BE2C (cell line): ENCODE data around the gene LRRTM2.
A peak's percentile ranks its signal among the peaks of the same experiment; 100 is the strongest.

ENCODE experiments used
- DNase-seq: peaks from one replicate; pipeline ENCODE4 v3.0.0-alpha.2; 2020
- H3K27me3 ChIP-seq: fragments of 250-450 bp; sonication (Bioruptor Pico); 2 replicates; pipeline ENCODE4 v1.5.1; 2020; ENCODE audit warnings: mild to moderate bottlenecking
- H3K36me3 ChIP-seq: fragments of 250-450 bp; sonication (Bioruptor Pico); 2 replicates; pipeline ENCODE4 v1.5.1; 2020; ENCODE audit warnings: mild to moderate bottlenecking
- H3K4me1 ChIP-seq: fragments of 250-450 bp; sonication (Bioruptor Pico); 2 replicates; pipeline ENCODE4 v1.5.1; 2020
- H3K4me3 ChIP-seq: 2 replicates; pipeline ENCODE4 v1.5.1; 2011; ENCODE audit warnings: low read depth, low read length
- H3K9me3 ChIP-seq: fragments of 250-450 bp; sonication (Bioruptor Pico); 2 replicates; pipeline ENCODE4 v1.5.1; 2020
- TF ChIP-seq, protein P1 (sequence below): IDR thresholded peaks from 2 replicates; pipeline ENCODE4 v1.5.1; 2012; ENCODE audit warnings: mild to moderate bottlenecking, low read depth, low read length

Gene LRRTM2

DNA sequence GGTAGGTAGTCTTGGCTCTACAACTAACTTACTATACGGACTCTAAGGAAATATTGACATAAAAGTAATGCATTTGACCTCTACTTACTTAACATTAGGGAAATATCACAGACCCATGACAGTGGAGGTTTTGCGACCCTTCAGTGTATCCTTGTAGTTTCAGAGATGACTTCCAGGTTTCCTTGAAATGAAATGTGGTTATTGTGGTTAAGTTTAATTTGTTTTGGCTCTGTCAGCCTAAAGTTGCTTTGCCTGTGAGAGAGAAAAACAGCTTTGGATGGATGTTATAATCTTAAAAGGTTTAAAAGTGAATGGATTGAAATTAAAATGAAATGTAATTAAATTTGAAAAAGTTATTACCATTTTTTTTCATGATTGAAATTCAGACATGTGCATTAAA is 42.9 kb downstream of the LRRTM2 start:
- H3K27me3 ChIP-seq = no peaks in the 10 kb centered on the region
- no peak overlapping the region for H3K4me3 ChIP-seq
- H3K4me1 ChIP-seq = no peaks in the 10 kb centered on the region
- DNase-seq = no peak
- no peaks in the 10 kb centered on the region for H3K9me3 ChIP-seq
- TF ChIP-seq, protein P1, sequence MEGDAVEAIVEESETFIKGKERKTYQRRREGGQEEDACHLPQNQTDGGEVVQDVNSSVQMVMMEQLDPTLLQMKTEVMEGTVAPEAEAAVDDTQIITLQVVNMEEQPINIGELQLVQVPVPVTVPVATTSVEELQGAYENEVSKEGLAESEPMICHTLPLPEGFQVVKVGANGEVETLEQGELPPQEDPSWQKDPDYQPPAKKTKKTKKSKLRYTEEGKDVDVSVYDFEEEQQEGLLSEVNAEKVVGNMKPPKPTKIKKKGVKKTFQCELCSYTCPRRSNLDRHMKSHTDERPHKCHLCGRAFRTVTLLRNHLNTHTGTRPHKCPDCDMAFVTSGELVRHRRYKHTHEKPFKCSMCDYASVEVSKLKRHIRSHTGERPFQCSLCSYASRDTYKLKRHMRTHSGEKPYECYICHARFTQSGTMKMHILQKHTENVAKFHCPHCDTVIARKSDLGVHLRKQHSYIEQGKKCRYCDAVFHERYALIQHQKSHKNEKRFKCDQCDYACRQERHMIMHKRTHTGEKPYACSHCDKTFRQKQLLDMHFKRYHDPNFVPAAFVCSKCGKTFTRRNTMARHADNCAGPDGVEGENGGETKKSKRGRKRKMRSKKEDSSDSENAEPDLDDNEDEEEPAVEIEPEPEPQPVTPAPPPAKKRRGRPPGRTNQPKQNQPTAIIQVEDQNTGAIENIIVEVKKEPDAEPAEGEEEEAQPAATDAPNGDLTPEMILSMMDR = no peak
- H3K36me3 ChIP-seq = peaks cover 7% of the 10 kb centered on the region

DNA sequence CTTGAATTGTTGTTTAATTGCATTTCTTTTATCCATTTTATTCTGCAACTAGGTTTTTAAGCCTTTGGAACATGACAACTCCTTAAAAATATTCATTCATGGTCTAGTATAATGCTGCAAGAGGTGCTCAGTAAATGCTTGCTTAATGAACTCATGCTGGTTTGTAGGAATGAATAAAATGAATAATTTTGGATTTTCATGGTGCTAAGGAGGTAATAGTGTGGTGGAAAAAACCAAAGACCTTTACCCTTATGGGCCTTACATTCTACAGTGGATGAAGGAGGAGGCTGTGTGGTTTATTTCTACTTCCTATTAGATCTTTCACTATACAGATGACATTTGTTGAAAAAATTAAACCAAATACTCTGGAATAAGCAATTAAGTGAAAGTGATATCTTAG is 43.4 kb downstream of the LRRTM2 start:
- H3K4me1 ChIP-seq = no peaks in the 10 kb centered on the region
- no peaks in the 10 kb centered on the region for H3K27me3 ChIP-seq
- TF ChIP-seq, protein P1 = no peak
- no peak overlapping the region for H3K4me3 ChIP-seq
- H3K9me3 ChIP-seq = no peaks in the 10 kb centered on the region
- DNase-seq = no peak
- H3K36me3 ChIP-seq = peaks cover 7% of the 10 kb centered on the region

DNA sequence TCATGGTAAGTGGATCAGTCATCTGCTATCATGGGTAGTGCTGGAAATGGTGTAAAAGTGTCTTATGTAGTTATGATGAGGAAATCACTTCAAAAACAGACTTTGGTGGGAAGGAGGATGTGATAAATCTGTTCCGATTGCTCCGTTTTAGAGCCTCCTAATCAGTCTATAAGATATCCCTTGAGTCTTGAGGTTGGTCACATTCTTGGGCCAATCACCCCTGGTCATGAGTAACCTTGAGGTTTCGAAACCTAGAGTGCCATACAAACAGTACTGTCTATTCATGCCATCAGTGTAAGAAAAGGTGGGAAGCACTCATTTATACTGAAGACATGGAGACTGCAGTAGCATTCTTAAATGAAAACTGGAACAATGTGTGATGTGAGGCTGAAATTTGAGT is 45.8 kb downstream of the LRRTM2 start:
- no peak overlapping the region for H3K4me3 ChIP-seq
- no peaks in the 10 kb centered on the region for H3K9me3 ChIP-seq
- TF ChIP-seq, protein P1 = no peak
- H3K4me1 ChIP-seq = peaks cover 9% of the 10 kb centered on the region
- H3K27me3 ChIP-seq = no peaks in the 10 kb centered on the region
- no peak for DNase-seq
- H3K36me3 ChIP-seq = peaks cover 14% of the 10 kb centered on the region

DNA sequence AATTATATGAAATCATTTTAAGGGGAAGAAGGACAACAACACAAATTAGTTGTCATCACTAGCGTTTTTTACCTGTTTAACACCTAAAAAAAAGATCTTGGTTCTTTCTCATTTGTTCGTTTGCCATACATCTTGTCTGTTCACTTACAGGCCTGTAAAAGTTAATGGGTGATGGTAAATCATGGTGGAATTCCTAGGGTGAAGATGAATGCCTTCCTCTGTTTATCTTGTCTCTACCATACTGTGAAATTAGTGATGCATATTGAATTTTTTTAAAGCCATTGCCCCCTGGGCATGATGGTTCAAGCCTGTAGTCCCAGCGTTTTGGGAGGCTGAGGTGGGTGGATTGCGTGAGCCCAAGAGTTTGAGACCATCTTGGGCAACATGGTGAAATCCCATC is 46.6 kb downstream of the LRRTM2 start:
- TF ChIP-seq, protein P1 = no peak
- no peak for DNase-seq
- Histone ChIP-seq H3K27me3 (no peaks in the 10 kb centered on the region), H3K4me3 (no peak overlapping the region), H3K4me1 (peaks cover 13% of the 10 kb centered on the region), H3K36me3 (peaks cover 14% of the 10 kb centered on the region), H3K9me3 (no peaks in the 10 kb centered on the region)

DNA sequence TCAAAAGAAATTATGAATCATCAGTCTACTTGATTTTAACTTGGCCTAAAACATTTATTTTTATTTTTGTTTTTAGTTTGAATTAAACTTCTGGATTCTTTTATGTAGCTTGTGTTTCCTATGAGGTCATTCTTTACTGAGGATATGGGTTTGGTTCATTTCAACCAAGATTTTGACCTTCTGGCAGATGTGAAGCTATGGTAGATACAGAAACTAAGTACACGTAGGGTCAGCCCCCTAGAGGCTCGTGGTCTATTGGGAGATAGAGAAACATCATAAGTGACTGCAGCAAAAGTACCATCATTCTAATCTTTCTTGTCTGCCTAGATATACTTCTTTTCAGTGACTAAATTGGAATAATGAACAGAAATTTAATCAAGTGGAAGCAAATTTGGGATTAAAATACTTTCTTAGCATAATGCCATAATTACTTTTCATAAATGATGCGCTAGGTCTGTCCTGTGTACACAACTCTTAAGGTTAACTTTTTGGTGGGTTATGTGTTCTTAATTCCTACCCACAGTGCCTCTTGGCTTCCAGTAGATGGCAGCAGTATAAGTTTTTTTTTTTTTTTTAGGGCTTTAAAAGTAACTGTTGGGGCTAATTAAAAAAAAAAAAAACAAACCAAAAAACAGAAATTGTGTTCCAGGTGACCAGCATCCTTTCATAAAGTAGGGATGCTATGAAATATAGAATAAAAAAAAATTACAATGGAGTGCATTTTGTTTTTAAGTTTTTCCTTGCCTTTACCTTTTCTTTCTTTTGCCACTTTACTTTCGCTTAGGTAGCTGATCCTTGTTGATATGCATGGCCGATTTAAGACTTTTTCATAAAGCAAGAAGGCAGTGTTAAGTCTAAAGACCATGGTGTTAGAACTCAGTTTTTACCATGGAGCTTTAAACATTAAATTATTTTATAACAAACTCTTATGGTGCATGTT is 49.9 kb downstream of the LRRTM2 start:
- TF ChIP-seq, protein P1 = peak; percentile 73
- DNase-seq = no peak
- Histone ChIP-seq H3K9me3 (no peaks in the 10 kb centered on the region), H3K4me3 (no peak overlapping the region), H3K27me3 (no peaks in the 10 kb centered on the region), H3K4me1 (peaks cover 13% of the 10 kb centered on the region), H3K36me3 (peaks cover 14% of the 10 kb centered on the region)

DNA sequence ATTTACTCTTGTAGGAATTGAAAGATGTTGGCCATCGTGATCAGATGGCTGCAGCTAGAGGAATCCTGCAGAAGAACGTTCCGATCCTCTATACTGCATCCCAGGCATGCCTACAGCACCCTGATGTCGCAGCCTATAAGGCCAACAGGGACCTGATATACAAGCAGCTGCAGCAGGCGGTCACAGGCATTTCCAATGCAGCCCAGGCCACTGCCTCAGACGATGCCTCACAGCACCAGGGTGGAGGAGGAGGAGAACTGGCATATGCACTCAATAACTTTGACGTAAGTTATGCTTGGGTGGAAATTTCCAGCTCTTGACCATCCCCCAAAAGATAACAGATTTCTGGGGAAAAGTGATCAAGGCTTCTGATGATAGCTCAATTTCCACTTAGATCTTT is 50.6 kb downstream of the LRRTM2 start:
- Histone ChIP-seq H3K4me1 (peaks cover 13% of the 10 kb centered on the region), H3K36me3 (peaks cover 14% of the 10 kb centered on the region), H3K27me3 (no peaks in the 10 kb centered on the region), H3K9me3 (no peaks in the 10 kb centered on the region), H3K4me3 (no peak overlapping the region)
- TF ChIP-seq, protein P1 = no peak
- peak; percentile 51 for DNase-seq
